ENCODE results near the gene CST7.

DNA sequence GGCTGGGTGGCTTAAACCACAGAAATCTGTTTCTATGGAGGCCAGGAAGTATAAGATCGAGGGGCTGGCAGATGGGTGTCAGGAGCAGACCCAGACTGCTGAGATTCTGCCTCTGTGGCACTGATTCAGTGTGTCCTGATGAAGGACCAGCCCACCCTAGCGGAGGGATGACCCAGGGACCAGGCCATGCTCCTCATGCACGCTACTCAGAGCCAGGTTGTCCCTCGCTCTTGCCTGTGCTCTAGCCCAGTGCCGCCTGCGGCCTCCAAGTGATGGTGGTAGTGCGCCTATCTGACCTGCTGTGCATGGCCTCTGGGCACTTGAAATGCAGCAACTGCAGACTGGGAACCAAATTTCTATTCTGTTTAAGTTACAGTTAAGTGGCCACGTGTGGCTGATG lies 56.6 kb downstream of the CST7 start:
- no peak for TF ChIP-seq CTCF (conservative IDR thresholded peaks at IDR 0.05; ENCODE audit: low read depth, low read length)
- TF ChIP-seq EZH2phosphoT487 (IDR thresholded peaks at IDR 0.05; ENCODE audit: borderline replicate concordance, low read length) = no peak
